GM13977 (cell line): ENCODE data around the gene PRKCA.
A peak's percentile ranks its signal among the peaks of the same experiment; 100 is the strongest.
"Not testable (repeated sequence)": the region's sequence is repeated elsewhere in the genome, so short reads cannot be mapped to it uniquely, and the experiment has no call there.

ENCODE experiments used
- DNase-seq: peaks from one replicate; pipeline ENCODE4 v3.0.0; 2012; ENCODE audit warnings: low spot score
- CTCF ChIP-seq: IDR thresholded peaks from 2 replicates; pipeline ENCODE4 v1.5.1; 2012; ENCODE audit warnings: mild to moderate bottlenecking, control low read depth; ENCODE audit not compliant: insufficient read depth; ENCODE audit errors: extremely low read depth, missing control alignments
- in situ Hi-C: fragments of 300-500 bp; cut with MboI; formaldehyde crosslinking; loops from one replicate; pipeline ENCODE4 v1.12.0; 2022; ENCODE audit warnings: low sequenced_read_pairs, low pct_unique_long_range_greater_than_20kb, mixed read lengths, inconsistent platforms; ENCODE audit not compliant: unreplicated experiment

The PRKCA gene

GRCh38 chr17:66717641-66718058 is 415.2 kb downstream of the PRKCA start:
- in situ Hi-C loops, result loop anchor here (10.0 kb wide), 1 partner anchor 187 kb away; no protein-coding TSS in a partner anchor
- no peak for TF ChIP-seq CTCF
- peak; percentile 28 for DNase-seq

GRCh38 chr17:66720027-66720426 is 417.6 kb downstream of the PRKCA start:
- no peak for TF ChIP-seq CTCF
- in situ Hi-C loops, result no loop called here
- no peak for DNase-seq

GRCh38 chr17:66720567-66720966 is 418.2 kb downstream of the PRKCA start:
- in situ Hi-C loops, result no loop called here
- DNase-seq, result no peak
- no peak for TF ChIP-seq CTCF

- in situ Hi-C loops, result no loop called here
- no peak for TF ChIP-seq CTCF
- no peak for DNase-seq
Measured at GRCh38 chr17:66722341-66722740, 419.9 kb downstream of the PRKCA start.

- TF ChIP-seq CTCF, result no peak
- in situ Hi-C loops, result no loop called here
- DNase-seq, result no peak
Measured at GRCh38 chr17:66724581-66725341, 422.3 kb downstream of the PRKCA start.

GRCh38 chr17:66725438-66725837 is 423.0 kb downstream of the PRKCA start:
- in situ Hi-C loops, DNase-seq: not testable (repeated sequence)

- DNase-seq, result no peak
- in situ Hi-C loops, result no loop called here
- TF ChIP-seq CTCF, result no peak
Measured at GRCh38 chr17:66725956-66726355, 423.5 kb downstream of the PRKCA start.
